Activated CD8-positive, alpha-beta memory T cell treated with anti-CD3 and anti-CD28 coated beads for 48 hours (primary cell): ENCODE data around the gene CCDC74B.
A peak's percentile ranks its signal among the peaks of the same experiment; 100 is the strongest.
"Not testable (repeated sequence)": the region's sequence is repeated elsewhere in the genome, so short reads cannot be mapped to it uniquely, and the experiment has no call there.

ENCODE experiments used
- DNase-seq, 3 experiments: peaks; one replicate each; pipeline ENCODE4 v3.0.0-alpha.2; 2020; ENCODE audit warnings: low read depth in 2 of 3, low spot score in 2 of 3

The CCDC74B gene

GRCh38 chr2:130145006-130145414 is at the start of gene CCDC74B:
Gene CCDC74B (minus strand): TSS chr2:130145112. CDS start chr2:130144996, 116 bp downstream.
- DNase-seq: peak in 1 of 3 experiments; percentile 42

- DNase-seq: not testable (repeated sequence)
These were observed 48.9 kb upstream of the CCDC74B start for GRCh38 chr2:130193824-130194223.

GRCh38 chr2:130192451-130192850 is 47.5 kb upstream of the CCDC74B start:
- DNase-seq: not testable (repeated sequence)

GRCh38 chr2:130191319-130191718 is 46.4 kb upstream of the CCDC74B start:
- DNase-seq: not testable (repeated sequence)

- DNase-seq: no peak
These were observed 45.3 kb upstream of the CCDC74B start for GRCh38 chr2:130190237-130190636.

GRCh38 chr2:130188958-130189357 is 44.0 kb upstream of the CCDC74B start:
- DNase-seq: not testable (repeated sequence)

GRCh38 chr2:130187859-130188792 is 43.2 kb upstream of the CCDC74B start:
- DNase-seq: not testable (repeated sequence)

GRCh38 chr2:130187268-130187667 is 42.4 kb upstream of the CCDC74B start:
- no peak for DNase-seq

- no peak for DNase-seq
These were observed 41.5 kb upstream of the CCDC74B start for GRCh38 chr2:130186391-130186790.

- no peak for DNase-seq
These were observed 41.0 kb upstream of the CCDC74B start for GRCh38 chr2:130185896-130186295.

- no peak for DNase-seq
These were observed 40.5 kb upstream of the CCDC74B start for GRCh38 chr2:130185436-130185835.

GRCh38 chr2:130183512-130184373 is 38.8 kb upstream of the CCDC74B start:
- no peak for DNase-seq

- not testable (repeated sequence) for DNase-seq
These were observed 38.1 kb upstream of the CCDC74B start for GRCh38 chr2:130182826-130183511.

GRCh38 chr2:130181880-130182682 is 37.2 kb upstream of the CCDC74B start, which contains the start of gene MZT2B:
Gene MZT2B (plus strand): TSS chr2:130182262. CDS start chr2:130182283, 21 bp downstream.
- peak; percentile 76 to 82 (median 81) for DNase-seq

- DNase-seq: peak; percentile 94 to 98 (median 95)
These were observed 36.5 kb upstream of the CCDC74B start, which contains the start of gene SMPD4 for GRCh38 chr2:130181325-130181879. Gene SMPD4 (minus strand): TSS chr2:130181602. CDS start chr2:130176592, 5,010 bp downstream.

GRCh38 chr2:130180404-130181324 is 35.8 kb upstream of the CCDC74B start:
- DNase-seq: not testable (repeated sequence)

- DNase-seq: not testable (repeated sequence)
These were observed 30.0 kb upstream of the CCDC74B start for GRCh38 chr2:130174866-130175265.

GRCh38 chr2:130169896-130170295 is 25.0 kb upstream of the CCDC74B start:
- no peak for DNase-seq
